GM12864 (cell line): ENCODE measurements around the gene THSD7A.

Experiments
- DNase-seq: peaks from one replicate; pipeline ENCODE4 v3.0.0-alpha.2; 2011; ENCODE audit warnings: low read depth
- H3K4me3 ChIP-seq: 2 replicates; pipeline ENCODE4 v1.5.1; 2011; ENCODE audit warnings: mild to moderate bottlenecking, low read depth, low read length, control low read depth
- CTCF ChIP-seq: IDR thresholded peaks from 2 replicates; pipeline ENCODE4 v1.5.1; 2011; ENCODE audit warnings: low read depth, mild to moderate bottlenecking, moderate library complexity, low read length, control low read depth, inconsistent platforms; ENCODE audit errors: missing control alignments

THSD7A gene

GRCh38 chr7:11730725-11731124 lies 101.3 kb downstream of the THSD7A start:
- TF ChIP-seq CTCF, result no peak
- no peak for DNase-seq
- H3K4me3 ChIP-seq, result no peak overlapping the region

DNA sequence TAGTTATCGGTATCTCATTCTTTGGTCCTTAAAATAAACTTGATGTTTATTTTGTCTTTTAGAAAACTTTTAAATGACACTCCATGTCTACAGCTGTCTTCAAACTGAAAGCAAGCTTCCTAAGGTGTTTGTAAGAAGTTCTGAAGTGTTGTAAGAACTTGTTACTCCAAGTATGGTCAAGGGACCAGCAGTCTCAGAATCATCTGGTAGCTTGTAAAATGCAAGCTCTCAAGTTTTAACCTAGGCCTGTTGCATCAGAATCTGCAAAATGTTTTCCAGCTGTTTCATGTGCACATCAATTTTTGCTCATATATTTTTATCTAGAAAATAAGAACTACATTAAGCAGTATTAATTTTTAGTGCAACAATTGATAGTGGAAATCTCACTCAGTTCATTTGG lies 104.1 kb downstream of the THSD7A start:
- no peak overlapping the region for H3K4me3 ChIP-seq
- no peak for DNase-seq
- TF ChIP-seq CTCF, result no peak

DNA sequence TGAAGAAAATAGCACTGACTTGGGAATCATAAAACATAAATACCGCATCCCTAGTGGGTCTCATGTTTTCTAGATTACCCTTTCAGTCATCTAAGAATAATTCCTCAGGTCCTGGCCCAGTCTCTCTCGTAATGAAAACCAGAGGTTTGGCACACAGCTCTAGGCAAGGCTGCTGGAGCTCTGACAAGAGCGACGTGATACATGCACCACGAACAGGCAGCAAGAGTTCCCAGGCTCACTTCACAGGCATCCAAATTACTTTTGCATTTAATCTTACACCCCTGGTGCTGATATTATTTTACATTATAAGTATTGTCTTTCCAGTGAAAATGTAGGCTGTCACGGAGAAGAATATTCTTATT lies 105.2 kb downstream of the THSD7A start:
- no peak overlapping the region for H3K4me3 ChIP-seq
- no peak for TF ChIP-seq CTCF
- no peak for DNase-seq

DNA sequence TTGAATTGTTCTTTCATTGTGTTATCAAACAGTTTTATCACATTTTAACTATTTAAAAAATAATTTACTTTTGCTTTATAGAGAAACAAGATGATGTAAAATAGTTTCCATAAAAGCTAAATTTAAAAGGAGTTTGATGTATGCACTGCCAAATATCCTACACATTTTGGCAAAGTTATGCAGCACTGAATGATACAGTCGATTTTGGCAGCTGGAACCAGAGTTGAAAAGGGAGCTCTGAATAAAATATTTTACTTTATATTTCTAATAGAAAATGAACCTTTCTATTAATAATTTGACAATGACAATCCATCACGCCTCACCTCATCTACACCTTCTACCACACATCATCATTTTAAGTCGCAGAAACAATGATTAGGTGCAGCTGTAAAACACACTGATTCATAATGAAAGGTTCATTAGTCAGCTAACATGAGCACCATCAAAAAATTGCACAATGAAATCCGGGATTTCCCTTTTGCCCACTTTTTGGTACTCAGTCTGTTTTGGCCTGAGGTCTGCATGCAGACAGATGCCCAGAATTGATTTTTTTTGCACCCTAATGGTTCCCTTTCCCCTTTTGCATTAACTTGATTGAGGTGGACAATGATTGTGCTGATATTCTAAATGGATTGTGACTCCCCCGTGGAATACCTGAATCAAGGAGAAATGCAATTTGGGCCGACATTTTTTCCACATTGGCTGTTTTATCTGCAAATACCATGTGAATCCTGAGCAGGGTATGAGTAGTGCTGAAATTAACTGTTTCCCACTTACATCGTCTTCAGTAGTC lies 105.8 kb downstream of the THSD7A start:
- no peak overlapping the region for H3K4me3 ChIP-seq
- no peak for TF ChIP-seq CTCF
- DNase-seq, result no peak

GRCh38 chr7:11716185-11716584 lies 115.8 kb downstream of the THSD7A start:
- TF ChIP-seq CTCF, result no peak
- DNase-seq, result no peak

DNA sequence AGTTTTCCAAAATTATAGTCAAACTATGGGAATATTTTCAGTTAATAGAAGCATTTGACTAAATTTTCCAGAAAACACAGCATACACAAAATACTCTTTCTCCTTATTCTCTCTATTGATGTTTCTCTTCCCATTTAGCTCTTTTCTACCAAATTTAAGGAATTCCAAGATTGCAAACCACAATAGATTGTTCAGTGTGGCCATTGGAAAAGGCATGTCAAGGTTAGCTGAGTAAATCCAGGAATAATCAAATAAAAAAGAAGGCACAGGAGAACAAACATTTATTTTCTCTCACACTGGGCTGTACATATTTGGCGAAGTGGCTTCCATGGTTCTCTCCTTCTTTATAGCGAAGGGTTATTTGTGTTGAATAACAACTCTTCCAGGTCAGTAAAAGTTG lies 117.3 kb downstream of the THSD7A start:
- DNase-seq, result no peak
- TF ChIP-seq CTCF, result no peak
- H3K4me3 ChIP-seq, result no peak overlapping the region

More at GRCh38 chr7:11716185-11716584, 115.8 kb downstream of the THSD7A start:
- H3K4me3 ChIP-seq, result no peak overlapping the region

DNA sequence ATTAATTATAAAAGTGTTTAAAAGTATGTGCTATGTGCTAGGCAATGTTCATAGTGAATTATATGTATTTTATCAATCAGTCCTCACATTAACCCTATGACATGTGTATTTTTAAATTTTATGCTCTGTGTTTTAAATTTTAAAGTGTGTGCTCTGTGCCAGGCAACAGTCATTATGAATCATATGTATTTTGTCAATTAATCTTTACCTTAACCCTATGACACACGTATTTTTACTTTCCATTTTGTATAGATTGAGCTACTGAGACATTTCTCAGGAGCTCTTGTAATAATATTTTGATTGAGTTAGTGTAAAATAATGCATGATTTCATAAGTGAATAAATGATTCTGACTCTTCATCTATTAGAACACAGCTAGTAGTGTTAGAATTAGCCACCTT lies 117.8 kb downstream of the THSD7A start:
- no peak for TF ChIP-seq CTCF
- H3K4me3 ChIP-seq, result no peak overlapping the region
- DNase-seq, result no peak
